ENCODE data around the gene HECTD4. TPM values are rescaled to one million over a fixed set of nuclear protein-coding genes. Genes with fewer than 3 reads are reported as not detected.

Gene HECTD4
- total and polyA plus RNA-seq, 7 donors, result 2.1 to 22.8 (median 14.6) TPM

DNA sequence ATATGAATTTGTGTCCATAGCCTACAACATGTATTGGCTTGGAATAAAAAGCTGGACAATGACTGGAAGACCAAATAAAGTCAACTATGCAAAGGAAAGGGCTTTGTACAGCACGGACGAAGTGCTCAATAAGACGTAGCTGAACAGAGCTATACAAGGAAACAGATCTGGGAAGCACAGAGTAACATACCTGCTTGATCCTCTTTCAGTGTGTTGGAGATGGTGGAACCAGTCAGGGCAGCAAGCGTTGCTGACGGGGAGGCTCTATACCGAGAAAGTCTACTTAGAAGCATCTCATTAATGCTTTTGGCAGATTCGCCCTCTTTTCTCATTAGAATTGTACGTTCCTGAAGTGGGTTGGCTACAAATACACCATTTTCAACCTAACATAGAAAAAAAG, 99.3 kb downstream of the HECTD4 start:
- 37 to 54% (median 40%) methylated on average over 8 of the region's 8 CpGs for WGBS, 3 donors

DNA sequence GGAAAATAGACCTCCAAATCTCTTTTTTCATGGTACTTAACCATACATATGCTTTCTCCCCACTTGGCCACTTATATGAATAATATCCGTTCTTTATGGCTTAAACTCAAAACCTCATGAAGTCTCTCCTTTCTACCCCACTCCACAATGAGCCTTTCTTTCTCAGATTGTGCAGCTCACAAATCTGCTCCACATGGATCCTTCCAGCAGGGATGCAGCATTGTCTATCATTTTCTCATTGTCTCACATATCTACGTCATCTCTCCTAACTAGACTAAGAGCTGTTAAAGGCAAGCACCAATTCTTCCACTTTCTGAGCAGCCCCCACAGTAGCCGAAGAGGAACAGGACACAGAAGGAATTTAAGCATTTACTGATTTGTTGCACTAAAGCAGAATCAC, 106.4 kb downstream of the HECTD4 start:
- 83 to 96% (median 94%) methylated on average over 3 of the region's 3 CpGs for WGBS, 3 donors
- intact Hi-C loops (cut with DNase I), result no loop called here

More for the DNA sequence above, 99.3 kb downstream of the HECTD4 start:
- Histone ChIP-seq H3K27me3 (ENCODE audit: insufficient read depth in 3 of 3, low read length in 2 of 3) (no peaks in the 10 kb centered on the region), H3K9me3 (no peaks in the 10 kb centered on the region), H3K27ac (peak overlapping the region; percentile 74), H3K4me1 (peaks cover 30% of the 10 kb centered on the region), H3K4me3 (peak overlapping the region; percentile 45), H3K36me3 (ENCODE audit: insufficient read depth in 1 of 2, low read depth in 1 of 2) (peaks cover 0 to 9% of the 10 kb centered on the region in 2 donors)
- TF ChIP-seq CTCF (IDR thresholded peaks at IDR 0.05), result no peak
- no peak for DNase-seq
- peak in 3 of 4 donors; percentile 60 to 78 (median 73) for ATAC-seq
- intact Hi-C loops (cut with DNase I), result loop anchor here (5.0 kb wide), 2 partner anchors 99 to 104 kb away; partner anchors contain the start of gene HECTD4 (in 1 of the 2)

GRCh38 chr12:112275207-112275606, 107.0 kb downstream of the HECTD4 start:
- Histone ChIP-seq H3K4me1 (no peaks in the 10 kb centered on the region), H3K36me3 (ENCODE audit: insufficient read depth in 1 of 2, low read depth in 1 of 2) (peaks cover 0 to 69% of the 10 kb centered on the region in 2 donors), H3K27ac (no peak overlapping the region), H3K4me3 (no peak overlapping the region), H3K27me3 (ENCODE audit: insufficient read depth in 3 of 3, low read length in 2 of 3) (no peaks in the 10 kb centered on the region), H3K9me3 (no peaks in the 10 kb centered on the region)
- WGBS, 3 donors, result 97 to 100% (median 99%) methylated on average over 2 of the region's 2 CpGs
- TF ChIP-seq CTCF (IDR thresholded peaks at IDR 0.05), result no peak
- intact Hi-C loops (cut with DNase I), result no loop called here
- DNase-seq (no peak), ATAC-seq (no peak)

More for the DNA sequence above, 106.4 kb downstream of the HECTD4 start:
- TF ChIP-seq CTCF (IDR thresholded peaks at IDR 0.05), result no peak
- Histone ChIP-seq H3K27me3 (ENCODE audit: insufficient read depth in 3 of 3, low read length in 2 of 3) (no peaks in the 10 kb centered on the region), H3K27ac (no peak overlapping the region), H3K9me3 (no peaks in the 10 kb centered on the region), H3K36me3 (ENCODE audit: insufficient read depth in 1 of 2, low read depth in 1 of 2) (peaks cover 0 to 63% of the 10 kb centered on the region in 2 donors), H3K4me3 (no peak overlapping the region), H3K4me1 (no peaks in the 10 kb centered on the region)
- DNase-seq, result no peak
- no peak for ATAC-seq

DNA sequence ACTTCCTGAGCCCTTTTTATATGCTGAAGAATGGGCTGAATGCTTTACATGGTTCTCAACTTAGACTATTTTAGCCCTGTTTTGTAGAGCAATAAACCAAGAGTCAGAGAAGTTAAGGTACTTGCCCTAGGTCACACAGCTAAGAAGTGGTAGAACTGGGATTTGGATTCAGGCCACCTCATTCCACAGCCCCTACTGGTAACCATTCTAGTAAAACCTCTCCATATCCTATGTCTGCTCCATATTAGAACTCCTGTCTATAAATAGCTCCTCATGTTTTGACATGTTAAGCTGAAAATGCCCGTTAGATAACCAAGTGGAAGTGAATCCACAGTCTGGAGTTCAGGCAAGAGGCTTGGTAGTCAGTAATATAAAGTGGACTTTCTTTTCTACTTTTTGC, 111.6 kb downstream of the HECTD4 start:
- no peak for TF ChIP-seq CTCF (IDR thresholded peaks at IDR 0.05)
- Histone ChIP-seq H3K4me3 (no peak overlapping the region), H3K4me1 (no peaks in the 10 kb centered on the region), H3K36me3 (ENCODE audit: insufficient read depth in 1 of 2, low read depth in 1 of 2) (peaks cover 0 to 83% of the 10 kb centered on the region in 2 donors), H3K27ac (peak overlapping the region; percentile 24), H3K9me3 (no peaks in the 10 kb centered on the region), H3K27me3 (ENCODE audit: insufficient read depth in 3 of 3, low read length in 2 of 3) (no peaks in the 10 kb centered on the region)
- WGBS, 3 donors, result 41 to 49% (median 41%) methylated on average over 1 of the region's 1 CpG
- DNase-seq (no peak), ATAC-seq (peak in 1 of 4 donors; percentile 62)
- intact Hi-C loops (cut with DNase I), result no loop called here

GRCh38 chr12:112266473-112266872, 115.8 kb downstream of the HECTD4 start:
- Histone ChIP-seq H3K4me1 (no peaks in the 10 kb centered on the region), H3K27ac (no peak overlapping the region), H3K9me3 (no peaks in the 10 kb centered on the region), H3K4me3 (no peak overlapping the region), H3K36me3 (ENCODE audit: insufficient read depth in 1 of 2, low read depth in 1 of 2) (peaks cover 0 to 82% of the 10 kb centered on the region in 2 donors), H3K27me3 (ENCODE audit: insufficient read depth in 3 of 3, low read length in 2 of 3) (no peaks in the 10 kb centered on the region)
- DNase-seq (no peak), ATAC-seq (no peak)
- intact Hi-C loops (cut with DNase I), result no loop called here
- TF ChIP-seq CTCF (IDR thresholded peaks at IDR 0.05), result no peak
- WGBS, 3 donors, result 87 to 100% (median 96%) methylated on average over 2 of the region's 2 CpGs

Measured in psoas muscle (tissue), 8 donors.